ENCODE results near the gene CLASP1.

DNA sequence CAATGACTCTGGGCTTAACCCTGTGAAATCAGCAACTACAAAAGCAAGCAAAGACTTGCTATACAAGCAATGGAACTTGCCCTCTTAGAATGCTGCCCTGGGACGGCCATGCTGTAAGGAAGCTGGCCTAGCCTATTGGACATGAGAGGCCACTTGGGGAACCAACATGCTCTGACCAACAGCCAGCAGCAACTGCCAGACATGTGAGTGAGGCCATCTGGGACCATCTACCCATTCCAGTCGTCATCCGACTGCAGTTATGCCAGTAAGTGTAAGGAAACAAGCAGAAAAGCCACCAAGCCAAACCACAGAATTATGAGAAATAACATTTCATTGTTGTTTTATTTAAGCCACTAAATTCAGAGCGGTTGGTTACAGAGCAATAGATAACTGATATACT lies 40.9 kb downstream of the CLASP1 start:
- TF ChIP-seq, protein P1, sequence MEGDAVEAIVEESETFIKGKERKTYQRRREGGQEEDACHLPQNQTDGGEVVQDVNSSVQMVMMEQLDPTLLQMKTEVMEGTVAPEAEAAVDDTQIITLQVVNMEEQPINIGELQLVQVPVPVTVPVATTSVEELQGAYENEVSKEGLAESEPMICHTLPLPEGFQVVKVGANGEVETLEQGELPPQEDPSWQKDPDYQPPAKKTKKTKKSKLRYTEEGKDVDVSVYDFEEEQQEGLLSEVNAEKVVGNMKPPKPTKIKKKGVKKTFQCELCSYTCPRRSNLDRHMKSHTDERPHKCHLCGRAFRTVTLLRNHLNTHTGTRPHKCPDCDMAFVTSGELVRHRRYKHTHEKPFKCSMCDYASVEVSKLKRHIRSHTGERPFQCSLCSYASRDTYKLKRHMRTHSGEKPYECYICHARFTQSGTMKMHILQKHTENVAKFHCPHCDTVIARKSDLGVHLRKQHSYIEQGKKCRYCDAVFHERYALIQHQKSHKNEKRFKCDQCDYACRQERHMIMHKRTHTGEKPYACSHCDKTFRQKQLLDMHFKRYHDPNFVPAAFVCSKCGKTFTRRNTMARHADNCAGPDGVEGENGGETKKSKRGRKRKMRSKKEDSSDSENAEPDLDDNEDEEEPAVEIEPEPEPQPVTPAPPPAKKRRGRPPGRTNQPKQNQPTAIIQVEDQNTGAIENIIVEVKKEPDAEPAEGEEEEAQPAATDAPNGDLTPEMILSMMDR (IDR thresholded peaks at IDR 0.05; ENCODE audit: low read length): no peak
- no peak for TF ChIP-seq EZH2 (IDR thresholded peaks at IDR 0.05; ENCODE audit: borderline replicate concordance, low read length)

Measured in OCI-LY1 (cell line).